GM19193 (cell line): ENCODE measurements around the gene ASPHD1.

Experiments
- POLR2A ChIP-seq: IDR thresholded peaks from 4 replicates; pipeline ENCODE4 v1.6.1; 2011; ENCODE audit not compliant: insufficient read depth, insufficient read length; ENCODE audit errors: extremely low read depth

ASPHD1 gene

DNA sequence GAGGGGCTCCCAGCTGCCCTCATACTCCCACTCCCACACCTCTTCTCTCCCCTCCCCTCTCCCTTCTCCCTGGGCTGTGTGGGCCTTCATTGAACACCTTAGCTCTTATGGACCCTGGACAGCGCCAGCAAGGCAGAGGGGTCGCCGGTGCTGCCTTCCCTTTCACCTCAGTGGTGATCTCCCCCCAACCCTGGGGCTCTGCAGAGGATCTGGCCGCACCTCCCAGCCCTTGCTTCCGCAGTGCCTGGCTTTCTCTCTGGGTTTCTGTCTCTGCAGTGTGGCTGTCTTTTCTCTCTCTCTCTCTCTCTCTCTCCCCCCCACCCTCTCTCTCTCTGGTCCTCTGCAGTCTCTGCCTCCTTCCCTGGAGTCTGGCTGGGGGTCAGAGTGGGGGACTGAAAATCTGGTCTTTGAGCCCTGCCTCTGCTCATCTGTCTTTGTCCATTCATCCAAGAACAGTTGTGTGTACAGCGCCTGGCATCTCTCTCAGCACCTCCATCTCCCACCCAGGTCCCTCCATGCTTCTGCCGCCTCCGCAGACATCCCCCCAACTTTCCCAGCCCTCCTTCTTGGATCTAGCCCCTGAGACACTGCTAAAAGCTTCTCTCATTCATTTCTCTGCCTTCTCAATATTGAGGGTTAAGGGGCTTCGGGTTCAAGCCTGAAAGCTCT is 2.0 kb upstream of the ASPHD1 start:
- TF ChIP-seq POLR2A: no peak

GRCh38 chr16:29898804-29899515 is 1.3 kb upstream of the ASPHD1 start:
- no peak for TF ChIP-seq POLR2A

- TF ChIP-seq POLR2A: no peak
Measured at GRCh38 chr16:29899516-29900101, 679 bp upstream of the ASPHD1 start, which contains the start of gene SEZ6L2. TSS of gene SEZ6L2 (minus strand) at chr16:29899550. CDS start at chr16:29899019, 531 bp downstream.

- TF ChIP-seq POLR2A: no peak
Measured at GRCh38 chr16:29900888-29901606, 759 bp downstream of the ASPHD1 start.

DNA sequence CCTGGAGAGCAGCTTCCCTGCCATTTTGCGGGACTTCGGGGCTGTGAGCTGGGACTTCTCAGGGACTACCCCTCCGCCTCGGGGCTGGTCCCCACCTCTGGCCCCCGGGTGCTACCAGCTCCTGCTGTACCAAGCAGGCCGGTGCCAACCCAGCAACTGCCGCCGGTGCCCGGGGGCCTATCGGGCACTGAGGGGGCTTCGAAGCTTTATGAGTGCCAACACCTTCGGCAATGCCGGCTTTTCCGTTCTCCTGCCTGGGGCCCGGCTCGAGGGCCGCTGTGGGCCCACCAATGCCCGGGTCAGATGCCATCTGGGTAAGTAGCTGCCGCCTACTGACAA is 1.3 kb downstream of the ASPHD1 start:
- TF ChIP-seq POLR2A: no peak

- TF ChIP-seq POLR2A: no peak
Measured at GRCh38 chr16:29903590-29903989, 3.3 kb downstream of the ASPHD1 start.

DNA sequence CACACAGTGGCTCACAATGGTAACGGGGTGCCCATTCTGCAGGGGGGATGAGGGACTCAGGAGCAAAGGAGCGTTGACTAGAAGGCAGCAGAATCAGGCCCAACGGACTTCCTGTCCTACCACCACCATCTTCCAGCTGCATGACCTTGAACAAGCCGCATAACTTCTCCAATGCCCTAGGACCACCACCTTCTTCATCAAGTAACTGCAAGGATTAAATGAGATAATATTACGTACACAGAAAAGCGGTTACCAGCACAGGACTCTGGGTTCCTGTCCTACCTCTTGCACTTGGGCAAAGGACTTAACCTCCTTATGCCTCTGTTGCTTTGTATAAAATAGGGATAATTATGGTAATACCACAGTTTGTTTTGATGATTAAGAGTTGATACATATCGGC is 4.7 kb downstream of the ASPHD1 start:
- no peak for TF ChIP-seq POLR2A

- no peak for TF ChIP-seq POLR2A
Measured at GRCh38 chr16:29905668-29906067, 5.4 kb downstream of the ASPHD1 start.

DNA sequence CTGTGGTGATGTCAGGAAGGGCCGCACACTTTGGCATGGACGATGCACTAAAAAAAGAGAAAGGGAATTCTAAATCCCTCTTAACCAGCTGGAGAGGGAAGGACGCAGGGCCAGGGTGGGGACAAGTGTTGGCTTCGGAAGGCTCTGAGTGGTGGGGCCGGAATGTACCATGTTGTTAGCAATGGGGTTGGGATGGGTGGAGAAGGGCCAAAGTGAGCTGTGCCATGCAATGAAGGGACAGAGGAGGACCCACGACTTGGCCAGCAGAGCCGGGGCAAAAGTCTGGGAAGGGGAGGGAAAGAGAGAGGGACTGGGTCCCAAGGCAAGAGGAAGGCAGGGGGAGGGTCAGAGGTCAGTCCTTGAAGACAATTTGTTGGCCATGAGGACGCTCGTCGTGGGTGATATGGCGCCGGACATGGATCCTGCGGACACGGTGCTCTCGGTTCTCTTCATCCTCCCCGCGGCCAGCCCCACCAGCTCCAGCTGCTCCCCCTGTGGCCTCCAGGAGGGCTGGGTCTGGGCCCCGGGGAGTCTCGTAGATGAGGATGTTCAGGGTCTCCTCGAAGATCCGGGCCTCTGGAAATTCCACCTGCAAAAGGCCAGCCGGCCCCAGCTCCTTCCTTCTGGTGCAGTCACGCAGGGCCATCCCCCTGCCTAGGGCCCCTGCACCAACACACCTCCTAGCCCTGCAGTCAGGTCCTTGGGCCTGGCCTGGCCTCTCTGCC is 6.4 kb downstream of the ASPHD1 start:
- TF ChIP-seq POLR2A: no peak

- no peak for TF ChIP-seq POLR2A
Measured at GRCh38 chr16:29907973-29908372, 7.7 kb downstream of the ASPHD1 start.

- no peak for TF ChIP-seq POLR2A
Measured at GRCh38 chr16:29908719-29909220, 8.5 kb downstream of the ASPHD1 start.

GRCh38 chr16:29909391-29909790 is 9.1 kb downstream of the ASPHD1 start:
- no peak for TF ChIP-seq POLR2A

GRCh38 chr16:29910819-29911675 is 10.8 kb downstream of the ASPHD1 start:
- TF ChIP-seq POLR2A: no peak

DNA sequence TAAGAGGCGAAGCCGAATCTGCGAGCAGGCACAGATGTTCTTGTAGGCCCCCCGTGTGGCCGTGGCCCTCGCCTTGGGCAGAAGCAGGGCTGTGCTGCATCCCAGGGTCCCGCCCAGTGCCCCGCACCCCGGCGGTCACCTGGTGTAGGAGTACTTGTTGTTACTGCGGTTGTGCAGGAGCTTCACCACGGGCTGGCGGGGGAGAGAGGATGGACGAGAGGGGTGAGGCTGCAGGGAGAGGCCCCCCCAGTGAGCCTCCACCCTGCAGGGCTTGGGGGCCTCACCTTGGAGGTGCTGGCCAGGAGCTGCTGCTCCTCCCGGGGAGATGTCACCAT is 11.4 kb downstream of the ASPHD1 start:
- no peak for TF ChIP-seq POLR2A
